Posterior vena cava (tissue), 2 donors: ENCODE results near the gene OR52A1. TPM values are rescaled to one million over a fixed set of nuclear protein-coding genes. Genes with fewer than 3 reads are reported as not detected.
A peak's percentile ranks its signal among the peaks of the same experiment; 100 is the strongest.

Source experiments
- DNase-seq: peaks from one replicate; pipeline ENCODE4 v3.0.0-alpha.2; 2020; ENCODE audit warnings: low spot score
- intact Hi-C, 2 donors: fragments of 100-400 bp; cut with DNase I; formaldehyde crosslinking; loops; one replicate each; pipeline versions ENCODE4 v1.14.1 to v1.14.2; 2022 to 2023
- total RNA-seq, 2 donors: library from RNA; stranded (reverse); fragmentation: NEBNext Ultra II Directional; extraction: Animal tissue kit (Norgen Biotek cat#: 25700); gene quantifications; one replicate each; pipeline ENCODE4 v1.2.1, GENCODE V29; 2021
- donor health status: DM: yes; HTN: yes; CAD: no.
- donor health status: DM: yes; HTN: yes; CAD: no.

The OR52A1 gene
- total RNA-seq, 2 donors from 2014 or later: not detected

DNA sequence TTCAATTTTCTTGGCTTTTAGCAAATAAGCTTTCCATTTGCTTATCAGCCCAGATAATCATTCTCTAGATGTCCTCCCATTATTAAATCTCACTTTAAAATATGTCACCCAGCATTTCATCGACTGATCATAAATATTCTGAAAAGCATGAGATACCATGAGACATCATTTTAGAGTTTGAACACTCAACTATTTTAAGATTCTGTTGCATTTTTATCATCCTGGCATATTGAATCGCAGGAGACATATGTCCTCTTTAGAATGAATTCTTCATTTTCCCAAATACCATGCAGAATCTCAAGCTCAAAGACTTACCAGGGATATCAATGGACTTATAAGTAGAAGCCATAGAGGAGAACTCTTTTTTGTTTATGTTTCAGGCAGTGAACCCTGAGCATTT, 16.6 kb downstream of the OR52A1 start, which contains the start of gene OR52A5:
TSS of gene OR52A5 (minus strand) at position 361 of the 400 bp plus-strand sequence. CDS start 5,714 bp downstream, outside the sequence.
- intact Hi-C loops: no loop called here
- no peak for DNase-seq

DNA sequence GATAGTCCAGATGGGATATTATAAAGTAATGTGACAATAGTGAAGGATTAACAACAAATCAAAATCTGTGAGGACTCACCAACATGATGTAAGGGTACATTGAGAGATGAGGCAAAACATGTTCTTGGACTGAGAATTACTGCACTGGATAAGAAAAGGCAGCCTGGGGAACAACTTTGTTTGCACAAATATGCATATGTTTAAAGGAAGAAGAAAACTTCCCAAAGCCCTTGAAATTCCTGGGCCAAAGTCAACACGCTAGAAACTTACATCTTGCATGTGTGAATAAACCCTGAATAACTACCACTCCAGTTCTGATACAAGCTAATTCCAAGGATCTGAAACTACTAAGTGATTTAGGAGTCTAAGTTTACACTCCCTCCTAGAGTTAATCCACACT, 17.5 kb downstream of the OR52A1 start:
- intact Hi-C loops: no loop called here
- DNase-seq: no peak

DNA sequence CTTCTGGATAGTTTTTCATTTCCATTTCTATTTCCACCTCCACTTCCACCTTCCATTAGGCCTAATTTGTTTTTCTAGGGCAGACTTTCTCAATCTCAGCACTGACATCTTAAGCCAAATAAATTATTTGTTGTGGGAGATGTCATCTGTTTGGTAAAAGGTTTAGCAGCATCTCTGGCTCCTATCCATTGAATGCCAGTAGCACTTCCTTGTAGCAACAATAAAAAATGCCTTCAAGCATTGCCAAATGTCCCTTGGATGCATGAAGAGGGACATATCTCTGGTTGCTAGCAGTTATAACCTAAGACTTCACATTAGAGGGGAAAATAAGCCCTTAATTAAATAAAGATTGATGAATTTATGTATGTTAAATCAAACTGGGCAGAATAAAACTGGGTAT, 18.3 kb downstream of the OR52A1 start:
- DNase-seq: no peak
- intact Hi-C loops: no loop called here

DNA sequence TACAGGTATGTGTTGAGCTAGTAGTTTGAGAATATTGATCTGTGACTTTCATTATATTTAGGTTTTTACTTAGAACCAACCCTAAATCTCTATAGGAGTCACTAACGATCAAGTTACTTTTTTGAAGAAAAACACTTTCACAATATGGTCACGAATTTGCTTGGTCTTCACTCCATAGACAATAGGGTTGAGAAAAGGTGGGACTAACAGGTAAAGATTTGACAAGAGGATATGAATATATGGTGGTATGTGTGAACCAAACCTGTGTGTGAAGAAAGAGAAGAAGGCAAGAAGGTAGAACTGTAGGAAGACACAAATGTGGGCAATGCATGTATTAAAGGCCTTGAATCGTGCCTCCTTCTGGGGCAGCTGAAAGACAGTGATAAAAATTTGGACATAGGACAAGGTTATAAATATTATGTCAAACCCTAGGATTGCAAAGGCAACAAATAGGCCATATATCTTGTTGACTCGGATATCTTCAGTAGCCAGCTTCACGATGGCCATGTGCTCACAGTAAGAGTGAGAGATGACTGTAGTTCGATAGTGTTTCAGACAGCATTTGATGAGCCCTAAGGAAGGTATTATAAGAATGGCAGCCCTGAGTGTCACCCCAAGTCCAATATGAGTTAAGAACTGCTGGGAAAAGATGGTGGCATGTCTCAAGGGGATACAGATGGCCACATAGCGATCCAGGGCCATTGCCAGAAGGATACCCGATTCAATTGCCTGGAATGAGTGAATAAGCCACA, 22.8 kb downstream of the OR52A1 start:
- intact Hi-C loops: no loop called here
- no peak for DNase-seq

DNA sequence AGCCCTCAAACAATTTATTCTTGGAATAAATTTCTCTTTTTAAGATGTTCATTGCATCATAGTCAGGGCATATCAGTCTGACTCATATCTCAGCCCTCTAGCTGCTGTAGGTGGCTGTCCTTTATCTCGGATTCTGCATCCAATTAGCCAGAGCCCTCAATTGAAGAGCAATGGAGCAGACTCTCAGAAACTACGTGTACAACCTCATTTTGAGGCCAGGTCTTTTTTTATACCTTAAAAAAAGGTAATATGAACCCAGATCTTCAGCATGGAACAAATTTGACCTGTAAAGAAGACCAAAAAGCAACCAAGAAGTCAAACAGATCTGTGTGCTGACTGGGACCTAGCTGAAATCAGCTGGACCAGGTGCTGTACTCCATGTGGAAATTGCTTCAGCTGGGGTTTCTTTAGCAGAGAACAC, 25.1 kb downstream of the OR52A1 start:
- no peak for DNase-seq
- intact Hi-C loops: no loop called here

DNA sequence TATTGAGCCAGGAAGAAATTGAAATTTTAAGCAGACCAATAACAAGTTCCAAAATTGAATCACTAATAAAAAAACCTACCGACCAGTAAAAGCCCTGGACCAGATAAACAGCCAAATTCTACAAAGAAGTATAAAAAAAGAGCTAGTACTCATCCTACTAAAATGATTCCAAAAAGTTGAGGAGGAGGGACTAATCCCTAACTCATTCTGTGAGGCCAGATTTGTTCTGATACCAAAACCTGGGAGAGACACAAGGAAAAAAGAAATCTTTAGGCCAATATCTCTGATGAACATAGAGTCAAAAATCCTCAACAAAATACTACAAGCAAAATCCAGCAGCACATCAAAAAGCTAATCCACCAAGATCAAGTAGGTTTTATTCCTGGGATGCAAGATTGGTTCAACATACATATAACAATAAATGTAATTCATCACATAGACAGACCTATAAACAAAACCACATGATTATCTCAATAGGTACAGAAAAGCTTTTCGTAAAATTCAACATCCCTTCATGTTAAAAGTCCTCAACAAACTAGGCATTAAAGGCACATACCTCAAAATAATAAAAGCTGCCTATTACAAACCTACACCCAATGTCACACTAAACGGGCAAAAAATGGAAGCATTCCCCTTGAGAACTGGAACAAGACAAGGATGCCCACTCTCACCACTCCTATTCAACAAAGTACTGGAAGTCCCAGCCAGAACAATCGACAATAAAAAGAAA, 29.5 kb downstream of the OR52A1 start:
- intact Hi-C loops: no loop called here
- no peak for DNase-seq

DNA sequence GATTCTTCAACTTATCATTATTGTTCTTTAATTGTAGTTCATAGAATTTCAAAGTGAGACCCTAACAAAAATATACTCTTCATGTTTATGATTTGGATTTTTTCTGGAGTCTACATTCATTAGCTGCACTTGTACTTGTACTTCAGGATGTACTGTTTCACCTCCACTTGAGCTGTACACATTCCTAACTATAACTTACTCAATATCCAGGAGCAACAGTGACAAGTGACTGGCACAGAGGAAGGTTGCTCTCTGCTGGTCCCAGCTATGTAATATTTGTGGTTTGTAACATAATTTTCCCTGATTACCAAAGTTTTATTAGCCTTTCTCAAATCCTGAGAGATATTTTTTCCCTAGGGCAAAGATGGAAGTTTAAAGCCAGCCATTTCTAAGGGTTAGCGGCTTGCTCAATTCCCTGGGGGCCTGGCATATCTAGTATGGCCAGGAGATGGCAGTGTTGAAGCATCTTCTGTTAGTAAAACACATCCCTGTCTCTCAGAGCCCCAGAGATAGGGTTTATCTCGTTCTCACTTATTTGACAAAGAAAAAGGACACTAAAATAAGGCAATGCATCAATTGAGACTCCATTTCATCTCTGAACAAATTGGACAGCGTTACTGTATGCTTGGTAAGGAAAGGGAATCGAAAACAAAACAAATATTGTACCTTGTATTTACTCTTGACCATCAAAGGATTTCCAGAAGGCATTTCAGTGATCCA, 30.6 kb downstream of the OR52A1 start:
- peak; percentile 82 for DNase-seq
- intact Hi-C loops: no loop called here

DNA sequence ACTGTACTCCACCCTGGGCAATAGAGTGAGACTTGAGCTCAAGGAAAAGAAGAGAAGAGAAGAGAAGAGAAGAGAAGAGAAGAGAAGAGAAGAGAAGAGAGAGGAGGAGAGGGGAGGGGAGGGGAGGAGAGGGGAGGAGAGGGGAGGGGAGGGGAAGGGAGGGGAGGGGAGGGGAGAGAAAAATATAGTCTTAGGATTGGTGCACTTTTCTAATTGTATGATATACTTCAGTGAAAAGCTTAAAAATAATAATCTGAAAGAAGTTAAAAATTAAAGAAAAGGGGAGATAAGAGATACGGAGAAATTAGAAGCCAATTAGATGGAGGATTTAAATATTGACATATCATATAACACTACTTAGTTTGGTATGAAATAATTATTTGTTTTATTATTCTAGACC, 35.7 kb downstream of the OR52A1 start:
- DNase-seq: no peak
- intact Hi-C loops: no loop called here

DNA sequence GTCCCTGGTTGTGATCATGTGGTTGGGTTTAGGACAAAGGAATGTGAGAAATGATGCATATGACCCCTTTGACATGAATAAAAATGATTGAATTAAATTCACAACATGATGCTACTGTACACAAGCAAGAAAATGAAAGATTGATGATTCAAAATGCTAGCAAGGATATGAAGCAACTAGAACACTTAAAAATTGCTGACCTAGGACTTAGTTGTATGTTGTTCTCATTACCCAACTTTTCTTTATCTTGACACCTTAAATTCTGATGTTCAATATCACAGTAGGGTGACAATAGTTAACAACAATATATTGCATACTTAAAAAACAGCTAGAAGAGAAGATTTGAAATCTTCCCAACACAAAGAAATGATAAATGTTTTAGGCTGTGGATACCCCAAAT, 37.0 kb downstream of the OR52A1 start:
- intact Hi-C loops: no loop called here
- no peak for DNase-seq

DNA sequence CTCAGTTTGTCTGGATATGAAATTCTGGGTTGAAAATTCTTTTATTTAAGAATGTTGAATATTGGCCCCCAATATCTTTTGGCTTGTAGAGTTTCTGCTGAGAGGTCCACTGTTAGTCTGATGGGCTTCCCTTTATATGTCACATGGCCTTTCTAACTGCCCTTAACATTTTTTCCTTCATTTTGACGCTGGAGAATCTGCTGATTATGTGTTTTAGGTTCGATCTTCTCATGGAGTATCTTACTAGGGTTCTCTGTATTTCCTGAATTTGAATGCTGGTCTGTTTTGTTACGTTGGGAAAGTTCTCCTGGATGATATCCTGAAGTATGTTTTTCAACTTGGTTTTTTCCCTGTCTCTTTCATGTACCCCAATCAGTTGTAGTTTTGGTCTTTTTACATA, 39.2 kb downstream of the OR52A1 start:
- DNase-seq: no peak
- intact Hi-C loops: no loop called here

DNA sequence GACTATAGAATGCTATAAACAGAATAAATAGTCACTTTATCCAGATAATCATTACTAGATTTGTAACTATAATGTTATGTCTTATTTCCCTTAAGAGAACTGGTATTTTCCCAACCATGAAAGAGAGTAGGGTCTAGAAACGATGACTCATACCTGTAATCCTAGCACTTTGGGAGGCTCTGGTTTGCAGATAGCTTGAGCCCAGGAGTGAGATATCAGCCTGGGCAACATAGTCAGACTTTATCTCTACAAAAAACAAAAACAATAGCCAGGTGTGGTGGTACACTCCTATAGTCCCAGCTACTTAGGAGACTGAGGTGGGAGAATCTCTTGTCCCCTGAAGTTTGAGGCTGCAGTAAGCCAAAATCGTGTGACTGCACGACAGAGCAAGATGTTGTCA, 47.3 kb downstream of the OR52A1 start:
- DNase-seq: no peak
- intact Hi-C loops: loop anchor here in 1 of 2 donors (5.0 kb wide), 1 partner anchor 1045 kb away; no protein-coding TSS in a partner anchor

DNA sequence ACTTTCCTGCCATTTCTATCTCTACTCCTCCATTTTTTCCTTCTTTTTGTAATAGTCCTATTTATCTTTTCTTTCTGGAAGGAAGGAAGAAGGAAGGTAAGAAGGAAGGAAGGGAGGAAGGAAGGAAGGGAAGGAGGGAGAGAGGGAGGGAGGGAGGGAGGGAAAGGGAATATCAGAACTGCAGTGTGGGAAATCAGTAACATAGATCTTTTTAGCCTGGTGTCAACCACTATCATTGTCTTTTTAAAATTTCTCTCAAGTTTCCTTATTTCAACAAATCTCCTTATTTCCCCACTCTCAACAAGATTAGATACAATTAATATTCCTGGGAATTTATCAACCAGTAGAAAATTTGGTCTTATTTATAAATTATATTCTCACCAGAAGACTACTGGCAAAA, 51.5 kb downstream of the OR52A1 start:
- DNase-seq: no peak
- intact Hi-C loops: no loop called here

DNA sequence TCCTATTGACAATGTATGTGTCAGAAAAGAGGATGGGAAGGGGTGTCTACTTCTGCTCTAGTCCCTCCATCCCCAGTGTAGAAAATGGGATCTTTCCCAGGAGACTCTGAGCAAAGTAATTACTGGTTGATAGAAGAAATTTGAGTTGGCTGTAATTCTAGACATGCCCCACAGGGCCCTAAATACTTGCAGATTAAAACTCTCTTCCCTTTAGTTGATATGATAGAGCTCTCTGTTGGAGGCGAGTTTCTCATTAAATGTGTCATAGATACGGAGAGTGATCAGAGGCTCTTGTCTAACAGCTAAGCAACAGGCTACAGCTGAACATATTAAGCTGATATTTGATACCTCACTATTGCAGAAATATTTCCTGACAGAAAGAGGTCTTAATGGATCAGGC, 52.3 kb downstream of the OR52A1 start:
- no peak for DNase-seq
- intact Hi-C loops: no loop called here

DNA sequence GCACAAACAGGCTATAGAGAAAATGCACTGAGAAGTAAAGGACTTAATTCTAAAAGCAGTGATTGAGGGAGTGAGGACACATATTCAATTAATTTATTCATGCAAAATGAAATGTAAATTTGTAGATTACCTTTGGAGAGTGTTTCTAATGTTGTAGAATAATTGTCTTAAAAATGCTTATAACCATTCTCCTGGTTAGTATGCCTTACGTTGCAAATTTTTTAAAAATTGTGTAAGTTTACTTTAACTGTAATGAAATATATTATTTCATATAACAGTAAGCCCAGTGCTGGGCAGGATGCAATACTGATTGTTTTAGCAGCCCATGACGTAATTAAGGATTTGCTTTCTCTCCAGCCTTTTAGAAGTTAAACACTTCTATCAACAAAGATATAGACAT, 58.5 kb downstream of the OR52A1 start:
- intact Hi-C loops: no loop called here
- DNase-seq: no peak

Other genes with a start within 250 kb of the OR52A1 start
- not detected for gene OR51G2, start 235.4 kb downstream of the OR52A1 start, total RNA-seq
- not detected for gene OR51G1, start 230.4 kb downstream of the OR52A1 start, total RNA-seq
- gene OR51A4, start 207.2 kb downstream of the OR52A1 start, total RNA-seq: not detected
- not detected for gene OR51A2, start 199.0 kb downstream of the OR52A1 start, total RNA-seq
- gene OR51L1, start 159.9 kb downstream of the OR52A1 start, total RNA-seq: not detected
- gene OR52J3, start 108.2 kb downstream of the OR52A1 start, total RNA-seq: not detected
- not detected for gene OR52E2, start 95.1 kb downstream of the OR52A1 start, total RNA-seq
- gene OR52E1, start 85.2 kb downstream of the OR52A1 start, total RNA-seq: not detected
- gene OR52A5, start 16.4 kb downstream of the OR52A1 start, total RNA-seq: not detected
- not detected for gene OR51V1, start 45.9 kb upstream of the OR52A1 start, total RNA-seq
- gene HBB, start 72.3 kb upstream of the OR52A1 start, total RNA-seq: 1,000 to 10,000 TPM; 1,053 to 3,910 TPM
- gene HBD, start 79.7 kb upstream of the OR52A1 start, total RNA-seq: 1 to 10 TPM; 1.4 to 4.8 TPM
- gene HBG1, start 95.1 kb upstream of the OR52A1 start, total RNA-seq: not detected
- gene HBG2, start 100.0 kb upstream of the OR52A1 start, total RNA-seq: under 1 TPM in 1 of 2 donors, not detected in 1; 0.71 TPM
- gene HBE1, start 115.2 kb upstream of the OR52A1 start, total RNA-seq: not detected
- gene OR51B4, start 147.2 kb upstream of the OR52A1 start, total RNA-seq: under 1 TPM in 1 of 2 donors, not detected in 1; 0.46 TPM
- not detected for gene OR51B2, start 169.5 kb upstream of the OR52A1 start, total RNA-seq
- under 1 TPM; 0.29 to 0.51 TPM for gene OR51B5, start 188.8 kb upstream of the OR52A1 start, total RNA-seq
- gene OR51B6, start 196.8 kb upstream of the OR52A1 start, total RNA-seq: not detected
- not detected for gene OR51M1, start 229.1 kb upstream of the OR52A1 start, total RNA-seq